Activated T-cell treated with anti-CD3 and anti-CD28 coated beads, Interleukin-2, amount 50 U/mL, for 24 hours (primary cell): ENCODE results near the gene PABPC1L2B.
"Not testable (repeated sequence)": the region's sequence is repeated elsewhere in the genome, so short reads cannot be mapped to it uniquely, and the experiment has no call there.

Experiments
- DNase-seq: peaks from one replicate; pipeline ENCODE4 v3.0.0-alpha.2; 2020
- H3K27ac Mint-ChIP-seq: 2 replicates; pipeline ENCODE4 v1.8.0; 2020; ENCODE audit warnings: mild to moderate bottlenecking, mixed read lengths
- H3K27me3 Mint-ChIP-seq: 2 replicates; pipeline ENCODE4 v1.8.0; 2020; ENCODE audit warnings: mixed read lengths
- H3K36me3 Mint-ChIP-seq: 2 replicates; pipeline ENCODE4 v1.8.0; 2020; ENCODE audit warnings: low read depth, mixed read lengths
- H3K4me1 Mint-ChIP-seq: 2 replicates; pipeline ENCODE4 v1.8.0; 2020; ENCODE audit warnings: low read depth, mixed read lengths
- H3K4me3 Mint-ChIP-seq: 2 replicates; pipeline ENCODE4 v1.8.0; 2020; ENCODE audit warnings: mild to moderate bottlenecking, moderate library complexity, mixed read lengths
- H3K9me3 Mint-ChIP-seq: 2 replicates; pipeline ENCODE4 v1.8.0; 2020; ENCODE audit warnings: mixed read lengths

The PABPC1L2B gene

DNA sequence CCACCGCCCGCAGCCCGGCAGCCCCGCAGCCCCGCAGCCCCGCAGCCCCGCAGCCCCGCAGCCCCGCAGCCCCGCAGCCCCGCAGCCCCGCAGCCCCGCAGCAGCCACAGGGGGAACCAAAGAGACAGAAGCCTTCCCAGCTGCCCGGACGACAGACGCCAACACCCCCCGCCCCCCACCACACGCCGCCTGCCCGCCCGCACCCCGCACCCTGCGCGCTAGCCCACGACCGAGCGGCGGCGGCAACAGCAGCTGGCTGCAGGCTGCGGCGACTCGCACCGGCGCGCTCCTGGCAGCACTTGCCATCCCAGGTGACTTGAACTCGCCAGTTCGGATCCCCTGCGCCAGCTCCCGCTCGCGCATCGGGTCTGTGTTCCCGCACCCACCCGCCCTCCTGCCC is at the start of gene PABPC1L2B:
PABPC1L2B (plus strand) TSS at position 207 of the 400 bp plus-strand sequence. CDS start 704 bp downstream, outside the sequence.
- H3K9me3 Mint-ChIP-seq, DNase-seq, H3K36me3 Mint-ChIP-seq, H3K27me3 Mint-ChIP-seq, H3K4me1 Mint-ChIP-seq, H3K4me3 Mint-ChIP-seq, H3K27ac Mint-ChIP-seq: not testable (repeated sequence)

GRCh38 chrX:72959971-72960370 is 42.8 kb upstream of the PABPC1L2B start:
- not testable (repeated sequence) for H3K4me3 Mint-ChIP-seq

GRCh38 chrX:72971859-72972258 is 30.9 kb upstream of the PABPC1L2B start:
- H3K4me3 Mint-ChIP-seq, H3K4me1 Mint-ChIP-seq, DNase-seq, H3K27ac Mint-ChIP-seq, H3K27me3 Mint-ChIP-seq, H3K9me3 Mint-ChIP-seq, H3K36me3 Mint-ChIP-seq: not testable (repeated sequence)

More at GRCh38 chrX:72959971-72960370, 42.8 kb upstream of the PABPC1L2B start:
- H3K27me3 Mint-ChIP-seq, H3K36me3 Mint-ChIP-seq, H3K4me1 Mint-ChIP-seq, H3K27ac Mint-ChIP-seq, H3K9me3 Mint-ChIP-seq, DNase-seq: not testable (repeated sequence)

DNA sequence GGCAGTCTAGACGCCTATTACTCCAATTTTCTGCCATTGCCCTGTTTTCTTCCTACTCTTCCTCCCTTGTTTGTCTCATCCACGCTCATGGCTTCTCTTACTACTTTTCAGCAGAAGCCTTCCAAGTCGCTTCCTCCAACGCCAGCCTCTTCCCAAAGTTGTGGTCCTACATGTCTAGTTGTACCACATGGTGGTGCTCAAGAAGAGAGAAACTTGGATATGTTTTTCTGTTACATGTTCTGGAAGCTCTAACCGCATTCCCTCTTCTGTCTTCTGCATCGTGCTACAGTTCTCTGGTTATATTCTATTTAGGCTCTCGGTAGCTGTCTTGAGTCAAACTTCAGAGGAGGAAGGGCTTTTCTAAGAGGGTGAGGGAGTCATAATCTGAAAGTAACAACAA is 27.9 kb upstream of the PABPC1L2B start:
- not testable (repeated sequence) for DNase-seq

DNA sequence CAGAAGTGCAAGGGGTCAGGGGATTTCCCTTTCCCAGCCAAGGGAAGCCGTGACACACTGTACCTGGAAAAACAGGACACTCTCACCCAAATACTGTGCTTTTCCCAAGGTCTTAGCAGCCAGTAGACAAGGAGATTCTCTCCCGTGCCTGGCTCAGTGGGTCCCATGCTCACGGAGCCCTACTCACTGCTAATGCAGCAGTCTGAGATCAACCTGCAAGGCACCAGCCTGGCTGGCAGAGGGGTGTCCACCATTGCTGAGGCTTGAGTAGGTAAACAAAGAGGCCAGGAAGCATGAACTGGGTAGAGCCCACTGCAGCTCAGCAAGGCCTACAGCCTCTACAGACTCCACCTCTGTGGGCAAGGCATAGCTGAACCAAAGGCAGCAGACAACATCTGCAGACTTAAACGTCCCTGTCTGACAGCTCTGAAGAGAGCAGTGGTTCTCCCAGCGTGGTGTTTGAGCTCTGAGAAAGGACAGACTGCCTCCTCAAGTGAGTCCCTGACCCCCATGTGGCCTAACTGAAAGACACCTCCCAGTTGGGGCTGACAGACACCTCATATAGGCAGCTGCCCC is 21.8 kb upstream of the PABPC1L2B start:
- not testable (repeated sequence) for H3K27ac Mint-ChIP-seq, H3K4me1 Mint-ChIP-seq, H3K4me3 Mint-ChIP-seq, H3K9me3 Mint-ChIP-seq, H3K36me3 Mint-ChIP-seq, DNase-seq
- H3K27me3 Mint-ChIP-seq: peaks cover 48% of the 10 kb centered on the region

More for the DNA sequence above, 27.9 kb upstream of the PABPC1L2B start:
- H3K27ac Mint-ChIP-seq, H3K4me3 Mint-ChIP-seq, H3K27me3 Mint-ChIP-seq, H3K4me1 Mint-ChIP-seq, H3K36me3 Mint-ChIP-seq, H3K9me3 Mint-ChIP-seq: not testable (repeated sequence)

DNA sequence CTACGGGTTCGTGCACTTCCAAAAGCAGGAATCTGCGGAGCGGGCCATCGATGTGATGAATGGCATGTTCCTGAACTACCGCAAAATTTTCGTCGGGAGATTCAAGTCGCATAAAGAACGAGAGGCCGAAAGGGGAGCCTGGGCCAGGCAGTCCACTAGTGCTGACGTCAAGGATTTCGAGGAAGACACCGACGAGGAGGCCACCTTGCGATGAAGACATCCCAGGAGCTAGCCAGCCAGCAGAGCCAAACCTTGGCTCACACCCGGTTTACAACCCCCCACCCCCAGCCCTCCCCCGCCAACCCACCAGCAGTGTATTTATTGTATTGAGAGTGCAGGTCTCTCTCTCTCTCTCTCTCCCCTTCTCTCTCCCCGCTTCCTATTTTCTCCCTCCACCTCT is 1.3 kb downstream of the PABPC1L2B start:
- not testable (repeated sequence) for DNase-seq, H3K36me3 Mint-ChIP-seq, H3K4me3 Mint-ChIP-seq, H3K4me1 Mint-ChIP-seq, H3K9me3 Mint-ChIP-seq, H3K27ac Mint-ChIP-seq
- H3K27me3 Mint-ChIP-seq: peaks cover 14% of the 10 kb centered on the region

DNA sequence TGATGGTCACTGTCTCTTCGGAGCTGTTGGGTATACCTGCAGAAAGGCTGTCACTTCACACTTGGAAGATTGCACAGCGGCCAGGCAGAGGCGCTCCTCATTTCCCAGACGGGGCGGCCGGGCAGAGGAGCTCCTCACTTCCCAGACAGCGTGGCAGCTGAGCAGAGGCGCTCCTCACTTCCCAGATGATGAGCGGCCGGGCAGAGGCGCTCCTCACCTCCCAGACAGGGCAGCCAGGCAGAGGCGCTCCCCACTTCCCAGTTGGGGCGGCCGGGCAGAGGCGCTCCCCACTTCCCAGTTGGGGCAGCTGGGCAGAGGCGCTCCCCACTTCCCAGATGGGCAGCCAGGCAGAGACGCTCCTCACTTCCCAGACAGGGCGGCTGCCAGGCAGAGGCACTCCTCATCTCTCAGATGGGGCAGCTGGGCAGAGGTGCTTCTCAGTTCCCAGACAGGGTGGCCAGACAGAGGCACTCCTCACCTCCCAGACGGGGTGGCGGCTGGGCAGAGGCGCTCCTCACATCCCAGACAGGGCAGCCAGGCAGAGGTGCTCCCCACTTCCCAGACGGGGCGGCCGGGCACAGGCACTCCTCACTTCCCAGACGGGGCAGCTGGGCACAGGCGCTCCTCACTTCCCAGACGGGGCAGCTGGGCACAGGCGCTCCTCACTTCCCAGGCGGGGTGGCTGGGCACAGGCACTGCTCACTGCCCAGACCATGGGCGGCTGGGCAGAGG is 18.8 kb downstream of the PABPC1L2B start:
- H3K27ac Mint-ChIP-seq: no peak overlapping the region
- DNase-seq: no peak

GRCh38 chrX:73022093-73022445 is 19.3 kb downstream of the PABPC1L2B start:
- peaks cover 10% of the 10 kb centered on the region for H3K9me3 Mint-ChIP-seq
- not testable (repeated sequence) for H3K4me3 Mint-ChIP-seq, DNase-seq, H3K27ac Mint-ChIP-seq, H3K4me1 Mint-ChIP-seq, H3K36me3 Mint-ChIP-seq
- H3K27me3 Mint-ChIP-seq: peaks cover 35% of the 10 kb centered on the region

More for the DNA sequence above, 18.8 kb downstream of the PABPC1L2B start:
- H3K27me3 Mint-ChIP-seq: peaks cover 32% of the 10 kb centered on the region
- peaks cover 10% of the 10 kb centered on the region for H3K9me3 Mint-ChIP-seq
- H3K4me3 Mint-ChIP-seq: no peak overlapping the region
- no peaks in the 10 kb centered on the region for H3K4me1 Mint-ChIP-seq
- no peaks in the 10 kb centered on the region for H3K36me3 Mint-ChIP-seq

DNA sequence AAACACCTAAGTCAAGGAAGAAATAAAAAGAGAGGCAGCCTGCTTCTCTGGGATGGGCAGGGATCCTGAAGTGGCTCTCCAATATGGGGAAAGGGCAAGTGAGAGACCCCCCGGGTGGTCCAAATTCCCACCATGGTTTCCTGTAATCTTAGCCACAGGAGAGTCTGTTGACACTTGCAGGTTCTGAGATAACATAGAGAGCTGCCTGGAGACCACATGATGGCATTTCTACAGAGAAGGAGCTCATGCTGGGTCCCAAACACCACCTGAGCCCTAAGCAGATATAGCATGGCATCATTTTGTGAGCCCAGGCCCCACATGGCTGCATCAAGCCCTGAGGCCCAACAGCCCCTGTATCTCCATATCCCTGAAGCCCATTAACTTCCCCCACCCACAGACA is 26.1 kb downstream of the PABPC1L2B start:
- no peak for DNase-seq
- no peaks in the 10 kb centered on the region for H3K4me1 Mint-ChIP-seq
- H3K27me3 Mint-ChIP-seq: peaks cover 44% of the 10 kb centered on the region
- peaks cover 6% of the 10 kb centered on the region for H3K9me3 Mint-ChIP-seq
- H3K4me3 Mint-ChIP-seq: no peak overlapping the region
- no peaks in the 10 kb centered on the region for H3K36me3 Mint-ChIP-seq
- H3K27ac Mint-ChIP-seq: no peak overlapping the region
